Measurements from ENCODE around the gene INHBB.
A peak's percentile ranks its signal among the peaks of the same experiment; 100 is the strongest.
"Not testable (repeated sequence)": the region's sequence is repeated elsewhere in the genome, so short reads cannot be mapped to it uniquely, and the experiment has no call there.

INHBB gene

DNA sequence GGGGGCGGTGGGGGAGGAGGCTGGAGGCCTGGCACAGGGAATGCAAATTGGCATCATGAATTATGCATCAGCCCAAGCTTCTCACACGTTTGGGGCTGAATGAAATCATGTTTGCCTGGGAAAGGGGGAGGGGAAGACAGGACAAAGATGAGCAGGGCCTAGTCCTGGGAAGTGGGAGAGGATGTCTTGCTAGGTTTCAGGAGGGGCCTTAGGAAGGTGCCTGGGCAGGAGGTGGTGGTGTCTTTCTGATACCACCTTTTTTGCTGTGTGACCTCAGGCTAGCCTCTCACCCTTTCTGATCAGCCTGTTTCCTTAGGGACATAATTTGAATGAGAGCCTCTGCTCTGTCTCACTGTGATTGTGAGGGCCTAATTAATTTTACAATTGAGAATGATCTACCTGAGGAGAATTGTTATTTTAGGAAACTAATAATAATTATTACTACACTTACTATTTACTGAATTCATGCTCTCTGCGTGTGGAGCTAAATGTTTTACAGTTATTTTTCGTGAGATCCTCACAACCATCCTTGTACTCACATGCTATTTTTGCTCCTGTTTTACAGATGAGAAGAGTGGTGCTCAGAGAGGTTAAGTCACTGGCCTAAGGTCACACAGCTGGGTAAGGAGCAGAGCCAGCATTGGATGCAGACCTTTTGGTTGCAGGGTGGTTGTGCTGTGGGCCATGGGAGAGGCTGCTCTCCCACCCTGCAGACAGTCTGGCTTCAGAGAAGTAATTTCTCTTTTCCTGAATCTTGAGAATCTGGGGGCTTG, 39.6 kb downstream of the INHBB start:
- no peak for DNase-seq (ENCODE audit: low spot score)
- Histone ChIP-seq H3K4me3 (no peak overlapping the region), H3K27ac (no peak overlapping the region)
- TF ChIP-seq CTCF (IDR thresholded peaks at IDR 0.05): no peak

DNA sequence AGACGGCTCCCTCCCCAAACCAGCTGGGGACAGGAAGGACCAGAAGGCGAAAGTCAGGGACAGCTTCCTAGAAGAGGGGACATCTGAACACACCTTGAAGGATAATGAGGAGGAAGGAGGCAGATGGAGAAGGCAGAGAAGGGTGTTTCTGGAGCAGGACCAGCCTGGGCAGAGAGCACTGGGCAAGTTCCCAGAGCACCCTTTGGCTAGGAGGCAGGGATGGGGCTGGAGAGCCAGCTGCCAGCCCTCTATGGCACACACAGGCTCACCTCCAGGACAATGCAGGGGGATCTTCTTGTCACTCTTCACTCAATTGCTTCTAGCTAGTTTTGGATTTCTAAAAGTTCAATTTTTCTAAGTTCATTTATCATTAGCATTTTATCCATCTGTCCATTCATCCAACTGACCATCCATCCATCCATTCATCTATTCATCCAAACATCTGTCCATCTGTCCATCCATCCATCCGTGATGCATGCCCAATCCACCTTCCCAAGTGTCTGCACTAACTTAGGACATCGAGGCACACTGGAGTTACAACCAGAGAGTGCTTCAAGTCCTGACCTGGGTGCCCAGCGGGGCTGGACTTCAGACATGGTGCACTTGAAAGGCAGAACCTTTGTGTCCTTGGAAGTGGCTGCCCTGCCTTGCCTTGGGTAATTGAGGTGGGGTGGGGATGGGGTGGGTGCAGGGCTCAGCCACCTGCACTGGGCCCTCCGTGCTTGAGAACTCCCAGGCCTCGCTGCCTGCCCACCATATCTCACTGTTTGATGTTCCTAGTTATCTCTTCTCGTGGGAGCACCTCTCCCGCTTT, 42.5 kb downstream of the INHBB start:
- TF ChIP-seq CTCF (IDR thresholded peaks at IDR 0.05): no peak
- Histone ChIP-seq H3K27ac (no peak overlapping the region), H3K4me3 (no peak overlapping the region)
- peak; percentile 43 for DNase-seq (ENCODE audit: low spot score)

DNA sequence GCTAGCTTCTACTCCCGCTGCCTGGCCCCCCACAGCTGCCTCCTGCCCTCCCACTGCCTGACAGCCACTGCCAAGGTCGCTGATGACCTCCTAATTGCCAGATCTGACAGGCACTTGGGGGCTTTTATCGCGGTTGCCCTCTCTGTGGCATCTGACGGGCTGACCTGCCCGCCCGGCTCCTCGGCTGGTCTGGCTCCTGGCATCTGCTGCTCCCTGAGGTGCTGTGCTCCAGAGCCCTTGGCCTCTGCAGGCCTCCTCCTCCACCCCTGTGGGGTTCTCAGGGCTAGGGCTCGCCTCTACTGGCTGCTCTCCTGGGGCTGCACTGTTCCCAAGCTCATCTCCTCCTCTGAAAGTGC, 43.1 kb downstream of the INHBB start:
- TF ChIP-seq CTCF (IDR thresholded peaks at IDR 0.05): no peak
- Histone ChIP-seq H3K4me3 (no peak overlapping the region), H3K27ac (no peak overlapping the region)
- DNase-seq (ENCODE audit: low spot score): no peak

- H3K27ac ChIP-seq: no peak overlapping the region
- no peak for TF ChIP-seq CTCF (IDR thresholded peaks at IDR 0.05)
- H3K4me3 ChIP-seq: no peak overlapping the region
- peak; percentile 62 for DNase-seq (ENCODE audit: low spot score)
Measured at GRCh38 chr2:120390381-120391055, 44.6 kb downstream of the INHBB start.

- DNase-seq (ENCODE audit: low spot score); H3K4me3 ChIP-seq; H3K27ac ChIP-seq: not testable (repeated sequence)
Measured at GRCh38 chr2:120391382-120391781, 45.4 kb downstream of the INHBB start.

DNA sequence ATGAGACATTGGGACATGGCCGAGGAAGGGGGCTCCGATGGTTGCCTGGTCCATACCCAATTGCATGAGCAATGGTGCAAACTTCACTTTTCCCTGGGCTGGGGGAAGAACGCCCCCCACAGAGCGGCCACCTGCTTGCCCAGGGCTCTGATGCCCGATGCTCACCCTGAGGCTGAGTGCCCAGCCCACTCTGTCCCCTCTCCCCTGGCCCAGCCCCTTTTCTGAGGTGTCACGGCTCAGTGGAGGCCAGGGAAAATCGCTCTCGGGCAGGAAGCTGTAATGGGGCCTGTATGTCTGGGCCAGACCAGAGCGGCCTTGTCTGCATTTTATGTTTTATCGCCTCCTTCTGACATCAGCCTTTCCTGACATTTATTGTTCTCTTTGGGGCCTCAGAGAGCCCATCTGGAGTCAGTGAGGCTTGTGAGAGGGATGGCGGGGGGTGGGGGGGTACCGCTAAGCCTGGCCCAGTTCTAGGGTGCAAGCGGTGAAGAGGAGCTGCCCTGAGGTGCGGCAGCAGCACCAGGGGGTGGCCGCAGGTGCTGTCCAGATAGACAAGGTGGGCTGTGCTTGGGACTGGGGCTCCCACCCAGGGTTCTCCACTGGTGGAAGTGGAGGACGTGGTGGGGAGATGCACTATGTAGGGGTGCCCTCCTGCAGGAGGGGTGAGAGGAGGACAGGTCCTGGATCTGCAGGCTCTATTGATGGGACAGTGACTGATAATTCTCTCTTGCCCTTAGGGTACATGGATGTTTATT, 46.2 kb downstream of the INHBB start:
- no peak overlapping the region for H3K27ac ChIP-seq
- TF ChIP-seq CTCF (IDR thresholded peaks at IDR 0.05): no peak
- DNase-seq (ENCODE audit: low spot score): peak; percentile 46
- no peak overlapping the region for H3K4me3 ChIP-seq

GRCh38 chr2:120392923-120393322, 47.0 kb downstream of the INHBB start:
- TF ChIP-seq CTCF (IDR thresholded peaks at IDR 0.05): no peak

More at GRCh38 chr2:120392923-120393322, 47.0 kb downstream of the INHBB start:
- Histone ChIP-seq H3K27ac (no peak overlapping the region), H3K4me3 (no peak overlapping the region)
- DNase-seq (ENCODE audit: low spot score): no peak

Data from coronary artery (tissue), 2 donors.